RKO (cell line): ENCODE measurements around the gene CHD2.

ENCODE experiments used
- DNase-seq: peaks from one replicate; pipeline ENCODE4 v3.0.0-alpha.2; 2016; ENCODE audit warnings: low spot score

CHD2 gene

GRCh38 chr15:92932946-92933649 lies 33.0 kb downstream of the CHD2 start:
- no peak for DNase-seq

GRCh38 chr15:92933831-92934230 lies 33.7 kb downstream of the CHD2 start:
- DNase-seq = no peak

GRCh38 chr15:92934716-92935115 lies 34.6 kb downstream of the CHD2 start:
- DNase-seq = no peak

- DNase-seq = no peak
These were observed 36.0 kb downstream of the CHD2 start for GRCh38 chr15:92936138-92936537.

GRCh38 chr15:92936693-92937092 lies 36.6 kb downstream of the CHD2 start:
- no peak for DNase-seq

- DNase-seq = no peak
These were observed 37.8 kb downstream of the CHD2 start for GRCh38 chr15:92937901-92938300.

GRCh38 chr15:92938387-92938786 lies 38.3 kb downstream of the CHD2 start:
- no peak for DNase-seq

- no peak for DNase-seq
These were observed 41.5 kb downstream of the CHD2 start for GRCh38 chr15:92941668-92942067.

- DNase-seq = no peak
These were observed 42.6 kb downstream of the CHD2 start for GRCh38 chr15:92942706-92943105.

- no peak for DNase-seq
These were observed 43.5 kb downstream of the CHD2 start for GRCh38 chr15:92943581-92943980.

GRCh38 chr15:92944946-92945521 lies 44.9 kb downstream of the CHD2 start:
- no peak for DNase-seq

- DNase-seq = no peak
These were observed 47.1 kb downstream of the CHD2 start for GRCh38 chr15:92947071-92947730.

- peak; percentile 31 for DNase-seq
These were observed 49.6 kb downstream of the CHD2 start for GRCh38 chr15:92949604-92950249.

- DNase-seq = no peak
These were observed 51.8 kb downstream of the CHD2 start for GRCh38 chr15:92951800-92952457.

GRCh38 chr15:92952458-92952850 lies 52.3 kb downstream of the CHD2 start:
- DNase-seq = no peak

- no peak for DNase-seq
These were observed 53.4 kb downstream of the CHD2 start for GRCh38 chr15:92953566-92953965.

GRCh38 chr15:92954002-92954401 lies 53.9 kb downstream of the CHD2 start:
- DNase-seq = no peak

GRCh38 chr15:92954578-92954977 lies 54.5 kb downstream of the CHD2 start:
- peak; percentile 55 for DNase-seq

GRCh38 chr15:92955706-92956105 lies 55.6 kb downstream of the CHD2 start:
- no peak for DNase-seq

- DNase-seq = peak; percentile 30
These were observed 58.0 kb downstream of the CHD2 start for GRCh38 chr15:92958105-92958504.

GRCh38 chr15:92959219-92959618 lies 59.1 kb downstream of the CHD2 start:
- DNase-seq = no peak

- no peak for DNase-seq
These were observed 61.0 kb downstream of the CHD2 start for GRCh38 chr15:92960996-92961681.
